ENCODE measurements around the gene SHC1.
A peak's percentile ranks its signal among the peaks of the same experiment; 100 is the strongest.
"Not testable (repeated sequence)": the region's sequence is repeated elsewhere in the genome, so short reads cannot be mapped to it uniquely, and the experiment has no call there.

Gene SHC1

GRCh38 chr1:155007251-155007828, 36.8 kb upstream of the SHC1 start:
- no peak for DNase-seq

GRCh38 chr1:155006601-155007101, 36.1 kb upstream of the SHC1 start:
- DNase-seq, result peak; percentile 20

- no peak for DNase-seq
Observed at GRCh38 chr1:155005076-155006011, 34.8 kb upstream of the SHC1 start.

DNA sequence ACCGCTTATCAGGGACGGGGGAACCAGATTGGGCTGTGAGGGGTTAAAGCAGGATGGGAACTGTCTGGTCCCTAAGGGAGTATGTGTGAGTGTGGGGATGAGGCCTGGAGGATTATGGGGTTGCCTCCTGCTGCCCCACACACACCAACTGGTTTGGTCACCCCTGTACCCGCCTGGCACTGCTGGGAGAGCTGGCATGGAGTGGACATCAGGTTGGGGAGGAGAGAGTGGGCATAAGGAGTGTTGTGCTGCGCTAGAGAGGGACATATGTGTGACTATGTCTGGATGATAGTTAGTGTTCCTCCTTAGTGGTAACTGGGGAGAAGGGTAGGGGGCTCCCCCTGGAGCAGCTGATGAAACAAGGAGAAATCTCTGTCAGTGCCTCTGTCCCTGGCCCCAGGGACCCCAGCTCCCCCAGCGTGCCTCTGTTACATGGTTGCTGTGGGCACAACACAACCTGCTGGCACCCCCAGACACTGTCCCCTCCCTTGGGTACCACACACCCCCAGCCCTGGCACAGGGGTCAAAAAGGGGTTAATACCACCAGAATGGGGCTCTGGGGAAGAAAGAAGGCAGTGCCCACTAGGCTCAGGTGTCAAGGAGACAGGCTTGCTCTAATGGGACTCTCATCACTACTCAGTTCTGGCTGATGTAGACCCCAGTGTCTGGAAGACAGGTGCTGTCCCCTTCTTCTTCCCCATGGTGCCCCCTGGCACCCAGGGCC, 34.0 kb upstream of the SHC1 start:
- DNase-seq, result no peak

DNA sequence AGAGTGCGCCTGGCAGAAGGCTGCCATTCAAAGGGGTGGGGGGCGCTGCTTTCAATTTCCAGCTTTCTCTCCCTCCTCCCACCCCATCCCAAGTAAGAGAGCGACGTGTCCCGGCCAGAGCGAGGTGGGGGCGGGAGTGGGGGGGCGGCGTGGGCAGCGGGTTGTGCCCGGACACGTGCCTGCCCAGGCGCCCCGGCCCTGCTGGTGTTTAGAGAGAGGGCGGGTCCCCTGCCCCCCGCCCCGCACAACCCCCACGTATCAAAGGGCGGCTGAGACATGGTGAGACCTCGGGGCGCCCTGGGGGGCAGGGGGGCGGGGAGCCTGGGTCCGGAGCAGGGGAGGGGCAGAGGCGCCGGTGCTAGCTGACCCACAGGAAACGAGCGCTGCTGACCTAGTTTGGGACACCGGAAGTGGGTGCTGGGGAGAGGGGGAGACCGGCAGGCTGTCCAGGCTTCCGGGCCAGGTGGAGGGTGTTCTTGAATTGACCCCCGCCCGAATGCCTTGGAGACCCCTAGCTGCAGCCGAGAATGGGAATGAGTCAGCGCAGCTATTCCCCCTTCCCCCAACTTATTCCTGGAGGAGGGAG, 33.3 kb upstream of the SHC1 start:
- DNase-seq, result no peak

GRCh38 chr1:155003227-155003765, 32.7 kb upstream of the SHC1 start:
- DNase-seq, result no peak

- no peak for DNase-seq
Observed at GRCh38 chr1:155002464-155003226, 32.1 kb upstream of the SHC1 start, which contains the start of gene ZBTB7B. ZBTB7B (plus strand) TSS chr1:155002802; CDS start chr1:155014661, 11,859 bp downstream.

- peak; percentile 96 for DNase-seq
Observed at GRCh38 chr1:155001675-155002463, 31.3 kb upstream of the SHC1 start.

- DNase-seq, result peak; percentile 49
Observed at GRCh38 chr1:155001425-155001674, 30.8 kb upstream of the SHC1 start.

- DNase-seq, result peak; percentile 76
Observed at GRCh38 chr1:155000726-155001424, 30.3 kb upstream of the SHC1 start.

DNA sequence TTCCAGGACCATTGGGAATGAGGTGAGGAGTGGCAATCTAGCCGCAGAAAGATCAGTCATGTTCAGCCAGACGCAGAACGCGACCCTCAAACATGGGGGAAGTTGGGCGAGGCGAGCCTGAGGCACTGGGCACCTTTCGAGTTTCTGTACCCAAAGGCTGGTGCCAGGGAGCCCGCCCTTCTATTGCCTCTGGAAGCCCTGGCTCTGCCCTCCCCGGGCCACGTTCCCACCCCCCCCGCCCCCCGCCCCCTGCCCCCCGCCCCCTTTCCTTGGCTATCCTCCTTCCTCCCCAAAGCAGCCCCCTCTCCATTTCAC, 29.8 kb upstream of the SHC1 start:
- peak; percentile 65 for DNase-seq

GRCh38 chr1:154999571-155000410, 29.2 kb upstream of the SHC1 start:
- peak; percentile 63 for DNase-seq

DNA sequence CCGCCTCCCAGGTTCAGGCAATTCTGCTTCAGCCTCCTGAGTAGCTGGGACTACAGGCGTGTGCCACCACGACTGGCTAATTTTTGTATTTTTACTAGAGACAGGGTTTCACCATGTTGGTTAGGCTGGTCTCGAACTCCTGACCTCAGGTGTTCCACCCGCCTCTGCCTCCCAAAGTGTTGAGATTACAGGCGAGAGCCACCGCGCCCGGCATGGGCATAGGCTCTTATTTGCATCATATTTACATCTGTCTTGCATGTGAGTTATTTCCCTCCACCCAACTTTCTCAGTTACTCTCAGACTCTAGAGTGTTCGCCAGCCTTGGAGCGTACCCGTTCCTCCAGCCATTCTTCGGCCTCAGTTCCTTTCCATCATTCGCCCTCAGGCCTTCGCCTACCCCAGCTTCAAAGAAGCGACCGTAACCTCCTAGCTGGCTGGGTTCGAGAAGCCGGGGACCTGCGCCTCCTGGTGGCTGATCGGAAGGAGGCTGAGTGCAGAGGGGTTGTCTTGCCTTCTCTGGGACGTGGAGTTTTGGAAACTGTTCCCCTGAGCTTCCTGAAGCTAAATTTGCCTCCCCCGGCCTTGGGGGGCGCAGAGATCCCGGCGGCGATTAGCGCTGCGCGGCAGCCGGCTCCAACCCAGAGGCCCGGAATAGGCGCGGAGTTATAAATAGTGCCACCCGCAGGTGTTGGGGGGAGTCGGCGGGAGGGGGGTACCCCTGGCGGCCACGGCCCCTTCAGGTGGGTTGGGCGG, 28.4 kb upstream of the SHC1 start:
- DNase-seq, result peak; percentile 68

- DNase-seq, result no peak
Observed at GRCh38 chr1:154998201-154998780, 27.7 kb upstream of the SHC1 start.

DNA sequence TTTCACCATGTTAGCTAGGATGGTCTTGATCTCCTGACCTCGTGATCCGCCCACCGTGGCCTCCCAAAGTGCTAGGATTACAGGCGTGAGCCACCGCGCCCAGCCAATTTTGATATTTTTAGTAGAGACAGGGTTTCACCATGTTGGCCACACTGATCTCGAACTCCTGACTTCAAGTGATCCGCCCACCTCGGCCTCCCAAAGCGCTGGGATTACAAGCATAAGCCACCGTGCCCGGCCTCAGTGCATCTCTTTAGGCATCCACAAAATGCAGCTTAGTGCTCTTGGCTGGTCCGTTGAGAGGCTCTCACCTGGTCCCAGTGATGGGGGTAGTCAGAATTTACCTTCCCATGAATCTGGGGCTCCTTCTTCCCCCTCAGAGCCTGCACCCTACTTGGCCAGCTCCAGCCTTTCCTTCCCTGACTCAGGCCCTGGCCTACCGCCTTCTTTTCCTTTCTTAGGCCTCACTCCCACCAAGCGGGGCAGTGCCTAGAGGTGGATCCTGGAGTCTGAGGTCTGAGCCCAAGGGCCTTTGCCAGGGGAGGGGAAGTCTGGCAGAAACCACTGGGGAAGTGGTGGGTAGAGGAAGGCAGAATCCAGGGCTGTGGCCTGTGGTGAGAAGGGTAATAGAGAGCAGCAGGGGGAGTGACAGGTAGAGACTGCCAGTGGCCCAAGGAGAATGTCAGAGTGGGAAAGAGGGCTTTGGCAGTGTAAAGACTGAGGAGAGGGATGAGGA, 26.6 kb upstream of the SHC1 start:
- no peak for DNase-seq

GRCh38 chr1:154995301-154995983, 24.9 kb upstream of the SHC1 start:
- not testable (repeated sequence) for DNase-seq

GRCh38 chr1:154994591-154994990, 24.0 kb upstream of the SHC1 start:
- no peak for DNase-seq

DNA sequence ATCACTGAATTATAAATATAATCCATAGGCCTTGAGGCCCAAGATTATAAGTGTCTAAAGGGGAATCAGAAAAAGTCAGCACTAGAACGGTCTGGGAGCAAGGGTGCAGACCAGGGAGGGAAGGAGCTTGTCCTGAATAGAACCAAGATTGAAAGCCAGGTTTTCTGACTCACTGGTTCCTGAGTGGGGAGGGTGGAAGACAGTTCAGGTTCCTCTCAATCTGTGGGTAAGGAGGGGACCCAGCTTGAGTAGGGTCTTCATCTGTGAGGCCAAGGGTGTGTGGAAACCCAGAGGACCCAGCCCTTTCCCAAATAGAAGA, 23.7 kb upstream of the SHC1 start:
- no peak for DNase-seq

Data from NCI-H2171 (cell line).